GM21723 (cell line): ENCODE results near the gene EXT2.

ENCODE experiments used
- ATAC-seq: cut with Tn5 transposase; IDR thresholded peaks from one replicate; pipeline ENCODE4 v1.9.1; 2021; ENCODE audit warnings: mild to moderate bottlenecking, moderate library complexity; ENCODE audit not compliant: unreplicated experiment

EXT2 gene

DNA sequence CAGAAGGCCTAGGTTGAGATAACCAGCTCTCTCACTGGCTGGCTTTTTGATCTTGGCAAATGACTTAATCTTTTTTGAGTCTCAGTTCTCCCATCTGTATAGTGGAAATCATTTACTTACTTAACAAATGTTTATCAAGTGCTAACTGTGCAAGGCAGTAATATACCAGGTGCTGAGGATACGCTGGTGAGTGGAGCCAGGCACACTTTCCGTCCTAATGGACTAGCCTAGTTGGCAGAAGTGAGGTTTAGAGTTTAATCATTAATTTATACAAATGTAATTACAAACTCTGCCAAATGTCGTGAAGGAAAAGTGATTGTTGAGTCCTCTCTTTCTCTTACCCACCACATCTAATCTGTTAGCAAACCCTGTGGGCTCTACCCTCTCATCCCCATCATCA lies 33.3 kb downstream of the EXT2 start:
- ATAC-seq, result no peak

DNA sequence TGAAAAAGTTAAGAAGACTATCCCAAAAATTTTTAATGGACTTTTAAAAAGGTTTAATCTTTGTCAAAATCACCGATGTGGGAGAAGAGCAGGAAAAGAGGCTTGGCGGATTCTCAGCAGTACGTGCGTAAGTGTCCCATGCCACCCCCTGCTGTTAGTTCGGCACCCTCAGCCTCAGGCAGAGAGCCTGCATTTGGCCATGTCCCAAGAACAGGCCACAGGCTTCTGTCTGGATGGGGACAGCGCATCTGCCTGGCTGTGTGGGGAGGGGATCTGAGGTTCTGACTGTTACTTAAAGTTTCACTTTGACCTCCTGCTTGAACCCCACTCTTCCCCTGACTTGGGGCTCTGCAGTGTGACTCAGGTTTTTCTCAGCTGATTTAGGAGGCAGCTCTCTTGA lies 35.3 kb downstream of the EXT2 start:
- no peak for ATAC-seq

- no peak for ATAC-seq
Observed at GRCh38 chr11:44133335-44133946, 38.0 kb downstream of the EXT2 start.

GRCh38 chr11:44134625-44135024 lies 39.1 kb downstream of the EXT2 start:
- no peak for ATAC-seq

DNA sequence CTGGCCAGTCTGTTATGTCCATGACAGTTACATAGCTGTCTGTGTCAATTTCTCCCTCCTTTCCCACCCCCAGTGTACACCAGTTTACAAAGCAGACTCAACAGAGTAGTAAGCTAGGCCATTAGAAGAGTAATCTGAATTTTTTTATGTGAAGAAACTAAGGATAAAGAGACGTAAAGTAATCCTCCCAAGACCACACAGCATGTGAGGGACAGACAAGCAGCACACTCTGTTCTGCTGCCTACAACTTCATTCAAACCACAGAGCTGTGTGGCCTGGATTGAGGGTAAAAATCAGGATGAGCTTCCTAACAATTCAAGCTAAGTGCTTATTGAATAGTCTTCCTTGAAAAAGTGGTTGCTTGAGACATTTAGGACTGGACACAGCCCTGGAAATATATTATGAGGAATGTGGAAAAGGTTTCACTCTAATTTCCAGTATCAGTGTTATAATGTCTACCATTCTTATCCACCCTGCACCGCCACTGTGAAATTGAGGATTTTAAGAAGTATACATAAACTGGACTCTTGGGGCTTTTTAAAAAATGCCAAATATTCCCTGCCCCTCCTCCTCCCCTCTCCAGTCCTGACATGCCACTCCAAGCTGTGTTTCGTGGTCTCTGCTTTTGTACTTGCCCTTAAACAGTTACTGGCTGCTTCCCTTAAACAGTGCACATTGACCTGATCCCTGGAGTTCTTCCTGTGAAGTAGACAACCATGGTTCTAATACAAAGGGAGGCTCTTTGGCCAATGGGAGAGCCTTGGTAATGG lies 40.9 kb downstream of the EXT2 start:
- no peak for ATAC-seq

GRCh38 chr11:44137057-44137456 lies 41.6 kb downstream of the EXT2 start:
- ATAC-seq, result no peak

- ATAC-seq, result no peak
Observed at GRCh38 chr11:44138286-44138685, 42.8 kb downstream of the EXT2 start.

DNA sequence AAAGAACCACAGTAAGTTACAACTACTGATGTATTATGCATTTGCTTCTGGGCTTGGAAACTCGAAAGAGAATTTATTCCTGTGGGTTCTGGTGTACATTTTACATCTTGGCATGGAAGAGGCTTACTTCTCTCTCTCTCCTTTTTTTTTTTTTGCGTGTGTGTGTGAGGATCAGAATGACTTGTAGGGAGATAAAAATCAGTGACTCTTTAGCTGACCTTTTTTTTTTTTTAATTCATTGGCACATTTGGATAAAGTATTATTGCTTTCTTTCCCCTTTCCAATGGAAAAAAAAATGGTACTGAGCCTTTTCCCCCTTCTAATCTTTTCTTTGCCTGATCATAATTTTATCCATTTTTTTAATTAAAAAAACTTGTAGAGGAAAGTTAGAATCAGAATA lies 43.5 kb downstream of the EXT2 start:
- ATAC-seq, result no peak

DNA sequence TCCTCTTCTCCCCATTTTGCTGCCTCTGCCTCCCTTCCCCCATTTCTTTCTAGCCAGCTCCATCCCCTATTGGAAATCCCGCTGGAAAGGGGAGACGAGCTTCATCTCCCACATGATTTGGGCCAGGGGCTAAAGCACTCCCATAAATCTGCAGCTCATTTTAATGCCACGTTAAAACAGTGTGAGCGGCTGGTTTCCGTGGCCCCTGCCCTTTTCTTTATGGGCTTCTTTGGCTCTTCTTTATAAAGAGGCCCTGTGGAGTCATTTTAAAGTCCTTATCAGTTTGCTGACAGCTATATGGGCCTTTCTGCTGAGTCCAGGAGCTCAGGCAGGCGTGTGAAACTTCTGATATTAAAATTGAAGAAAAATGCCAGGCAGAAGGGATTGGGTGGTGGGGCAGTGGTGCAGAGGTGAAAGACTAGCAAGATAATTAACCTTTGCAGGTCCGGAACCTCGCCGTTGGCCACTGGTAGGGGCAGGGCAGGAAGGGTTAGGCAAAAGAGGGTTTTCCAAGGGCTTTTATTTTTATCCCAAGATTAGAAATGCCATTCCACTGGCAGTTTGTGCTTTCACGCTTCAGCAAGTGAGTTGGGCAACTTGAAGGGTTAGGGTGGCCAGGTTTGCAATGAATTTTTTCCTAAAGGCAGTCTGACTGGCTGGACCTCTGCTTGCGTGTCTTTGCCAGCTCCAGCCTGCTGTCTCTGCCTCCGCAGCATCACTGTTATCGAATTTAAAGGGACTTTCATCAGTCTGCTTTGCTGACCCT lies 44.3 kb downstream of the EXT2 start:
- ATAC-seq, result no peak

DNA sequence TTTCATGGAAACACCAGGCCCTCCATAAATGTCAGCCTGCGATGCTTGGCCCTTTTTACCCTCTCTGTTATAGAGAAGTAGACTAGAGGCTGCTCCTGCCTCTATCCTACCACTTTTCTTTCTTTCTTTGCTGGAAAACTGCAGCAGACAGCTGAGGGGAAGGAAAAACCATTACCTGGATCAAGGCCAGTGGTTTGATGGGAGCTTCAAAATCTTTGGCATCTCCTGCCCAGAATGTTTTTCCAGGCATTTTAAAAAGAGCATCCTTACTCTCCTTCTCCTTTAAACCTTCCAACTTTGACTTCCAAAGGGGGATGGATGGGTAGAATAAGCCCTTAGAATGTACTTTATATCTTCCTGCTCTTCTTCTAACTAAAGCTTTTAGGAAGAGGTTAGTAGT lies 44.9 kb downstream of the EXT2 start:
- no peak for ATAC-seq

DNA sequence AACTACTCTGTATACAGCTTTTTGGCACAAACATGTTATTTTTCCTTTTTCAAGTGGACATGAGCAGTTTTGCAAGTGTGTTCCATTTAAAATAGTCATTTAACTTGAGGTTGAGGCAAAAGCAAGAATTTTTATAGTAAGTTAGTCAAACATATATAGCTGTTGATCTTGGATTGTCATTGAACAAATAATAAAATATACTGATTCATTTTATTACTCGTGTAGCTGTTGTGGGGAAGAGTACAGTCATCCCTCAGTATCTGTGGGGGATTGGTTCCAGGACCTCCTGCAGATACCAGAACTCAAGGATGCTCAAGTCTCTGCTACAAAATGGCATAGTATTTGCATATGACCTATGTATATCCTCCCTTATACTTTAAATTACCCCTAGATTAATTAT lies 45.3 kb downstream of the EXT2 start:
- no peak for ATAC-seq

- no peak for ATAC-seq
Observed at GRCh38 chr11:44143987-44144909, 48.8 kb downstream of the EXT2 start.

- no peak for ATAC-seq
Observed at GRCh38 chr11:44145011-44145775, 49.7 kb downstream of the EXT2 start.

- no peak for ATAC-seq
Observed at GRCh38 chr11:44146931-44147330, 51.5 kb downstream of the EXT2 start.

DNA sequence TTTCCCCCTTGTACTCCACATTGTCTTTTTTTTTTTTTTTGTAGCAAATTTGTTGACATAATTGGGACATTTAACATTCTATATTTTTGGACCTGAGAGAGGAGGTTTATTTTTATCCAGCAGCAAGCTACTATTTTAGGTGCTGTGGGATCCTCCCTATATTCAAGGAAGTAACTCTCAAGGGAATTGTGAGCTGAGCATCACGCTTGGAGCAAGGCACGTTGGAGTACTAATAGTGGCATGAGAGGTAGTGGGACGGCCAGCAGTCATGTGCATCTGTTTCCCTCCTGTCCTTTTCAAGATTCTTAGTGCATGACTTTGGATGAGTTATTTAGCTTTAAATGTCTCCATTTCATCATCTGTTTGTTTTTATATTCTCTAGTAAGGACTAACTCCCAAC lies 52.3 kb downstream of the EXT2 start:
- ATAC-seq, result no peak

DNA sequence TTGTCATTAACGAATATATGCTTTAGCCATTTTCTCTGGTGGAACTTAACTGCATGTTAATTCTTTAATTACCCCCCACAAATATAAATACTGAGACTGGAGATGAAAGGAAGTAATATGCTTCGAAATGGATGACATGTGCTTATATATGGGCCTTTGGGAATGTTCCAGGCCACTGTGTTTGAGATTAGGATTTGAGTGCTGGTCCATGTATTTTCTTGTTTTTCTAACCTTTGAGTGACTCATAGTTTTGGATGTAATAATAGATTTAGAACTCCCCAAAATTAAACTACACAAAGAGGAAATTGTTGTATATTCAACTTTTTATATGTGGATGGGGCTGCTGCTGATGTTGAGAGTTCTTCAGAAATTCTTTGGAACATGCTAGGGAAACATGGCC lies 54.2 kb downstream of the EXT2 start:
- no peak for ATAC-seq

GRCh38 chr11:44150401-44150800 lies 54.9 kb downstream of the EXT2 start:
- ATAC-seq, result no peak

DNA sequence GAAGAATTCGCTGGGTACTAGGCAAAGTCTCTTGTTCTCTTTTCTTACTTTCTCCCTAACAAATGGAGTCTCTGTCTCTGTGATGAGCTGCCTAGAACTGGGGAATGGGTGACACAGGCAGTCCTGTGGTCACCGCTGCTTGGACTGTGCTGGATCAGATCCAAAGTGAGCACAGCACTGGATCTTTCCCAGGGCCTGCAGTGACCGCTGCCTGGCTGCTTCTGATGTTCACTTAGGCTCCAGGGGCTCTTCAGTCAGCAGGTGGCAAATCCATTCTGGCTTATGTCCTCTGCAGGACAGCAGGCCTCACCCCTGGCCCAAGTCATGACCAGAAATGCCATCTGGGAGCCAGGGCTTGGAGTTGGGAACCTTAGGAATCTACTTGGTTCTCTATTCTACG lies 61.5 kb downstream of the EXT2 start:
- ATAC-seq, result no peak

DNA sequence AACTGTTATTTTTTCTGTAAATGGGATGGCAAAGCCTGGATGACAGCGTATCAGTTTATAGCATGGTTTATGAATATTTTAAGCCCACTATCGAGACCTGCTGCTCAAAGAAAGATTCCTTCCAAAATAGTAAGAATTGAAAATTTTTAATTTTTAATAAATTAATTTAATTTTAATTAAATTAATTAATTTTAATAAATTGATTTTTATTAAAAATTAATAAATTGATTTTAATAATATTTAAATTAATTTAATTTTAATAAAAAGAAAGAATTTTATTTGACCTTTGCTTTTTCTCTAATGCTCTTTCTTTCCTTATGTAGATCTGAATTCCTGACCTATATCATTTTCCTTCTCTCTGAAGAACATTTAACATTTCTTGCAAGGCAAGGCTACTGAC lies 62.9 kb downstream of the EXT2 start:
- ATAC-seq, result no peak
